Measurements from ENCODE around the gene ACKR3.

ACKR3 gene

GRCh38 chr2:236597629-236598028 is 28.0 kb downstream of the ACKR3 start:
- TF ChIP-seq CTCF (conservative IDR thresholded peaks at IDR 0.05) (no peak), ZFX (IDR thresholded peaks at IDR 0.05) (no peak)
- H3K27ac ChIP-seq, result no peak overlapping the region

- TF ChIP-seq ZFX (IDR thresholded peaks at IDR 0.05) (no peak), CTCF (conservative IDR thresholded peaks at IDR 0.05) (no peak)
- no peak overlapping the region for H3K27ac ChIP-seq
These were observed 29.4 kb downstream of the ACKR3 start for GRCh38 chr2:236599059-236599458.

GRCh38 chr2:236600158-236600557 is 30.5 kb downstream of the ACKR3 start:
- no peak overlapping the region for H3K27ac ChIP-seq
- TF ChIP-seq CTCF (conservative IDR thresholded peaks at IDR 0.05), result no peak
- TF ChIP-seq ZFX (IDR thresholded peaks at IDR 0.05), result no peak

- H3K27ac ChIP-seq, result no peak overlapping the region
- TF ChIP-seq CTCF (conservative IDR thresholded peaks at IDR 0.05), result no peak
- TF ChIP-seq ZFX (IDR thresholded peaks at IDR 0.05), result no peak
These were observed 31.3 kb downstream of the ACKR3 start for GRCh38 chr2:236600892-236601291.

- TF ChIP-seq CTCF (conservative IDR thresholded peaks at IDR 0.05) (no peak), ZFX (IDR thresholded peaks at IDR 0.05) (no peak)
- no peak overlapping the region for H3K27ac ChIP-seq
These were observed 31.9 kb downstream of the ACKR3 start for GRCh38 chr2:236601316-236602202.

GRCh38 chr2:236602678-236603077 is 33.1 kb downstream of the ACKR3 start:
- no peak overlapping the region for H3K27ac ChIP-seq
- no peak for TF ChIP-seq CTCF (conservative IDR thresholded peaks at IDR 0.05)
- no peak for TF ChIP-seq ZFX (IDR thresholded peaks at IDR 0.05)

- TF ChIP-seq CTCF (conservative IDR thresholded peaks at IDR 0.05) (no peak), ZFX (IDR thresholded peaks at IDR 0.05) (no peak)
- H3K27ac ChIP-seq, result no peak overlapping the region
These were observed 33.9 kb downstream of the ACKR3 start for GRCh38 chr2:236603361-236604015.

All from C4-2B (cell line).